ENCODE data around the gene ZDHHC11B. TPM values are rescaled to one million over a fixed set of nuclear protein-coding genes. Genes with fewer than 3 reads are reported as not detected.
"Not testable (repeated sequence)": the region's sequence is repeated elsewhere in the genome, so short reads cannot be mapped to it uniquely, and the experiment has no call there.

ZDHHC11B gene
- total RNA-seq, 1 donor from 2014 or later: 6.9 TPM

DNA sequence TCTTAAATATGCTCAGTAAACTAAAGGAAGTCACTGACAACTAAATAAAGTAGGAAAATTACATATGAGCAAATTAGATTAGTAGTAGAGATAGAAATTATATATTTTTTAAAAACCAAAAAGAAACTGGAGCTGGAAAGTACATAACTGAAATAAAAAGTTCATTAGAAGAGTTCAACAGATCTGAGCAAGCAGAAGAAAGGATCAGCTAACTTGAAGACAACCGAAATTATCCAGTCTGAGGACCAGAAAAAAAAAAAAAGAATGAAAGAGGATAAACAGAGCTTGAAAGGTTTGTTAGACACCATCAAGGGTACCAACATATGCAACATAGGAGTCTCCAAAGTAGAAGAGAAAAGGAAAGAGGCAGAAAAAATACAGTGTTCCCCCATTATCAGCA lies 65.2 kb downstream of the ZDHHC11B start:
- not testable (repeated sequence) for DNase-seq (ENCODE audit: low spot score)

DNA sequence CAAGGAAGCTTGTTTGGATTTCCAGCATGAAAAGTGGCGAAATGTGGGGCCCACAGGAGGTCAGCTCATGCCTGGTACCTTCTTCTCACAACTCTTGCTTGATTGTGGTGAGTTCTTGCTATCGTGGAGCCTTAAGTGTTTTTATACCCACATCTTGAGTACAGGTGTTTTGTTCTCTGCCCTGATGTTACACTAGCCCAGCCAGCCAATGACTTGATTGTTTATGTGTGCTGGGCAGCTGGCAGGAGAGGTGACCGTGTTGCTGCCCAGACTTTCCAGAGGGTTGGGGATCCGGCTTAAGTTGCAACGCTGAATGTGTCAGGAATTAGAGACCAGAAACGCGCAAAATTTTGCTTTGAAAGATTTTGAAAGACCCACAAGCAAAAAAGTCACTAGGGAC lies 67.4 kb downstream of the ZDHHC11B start:
- DNase-seq (ENCODE audit: low spot score): no peak

DNA sequence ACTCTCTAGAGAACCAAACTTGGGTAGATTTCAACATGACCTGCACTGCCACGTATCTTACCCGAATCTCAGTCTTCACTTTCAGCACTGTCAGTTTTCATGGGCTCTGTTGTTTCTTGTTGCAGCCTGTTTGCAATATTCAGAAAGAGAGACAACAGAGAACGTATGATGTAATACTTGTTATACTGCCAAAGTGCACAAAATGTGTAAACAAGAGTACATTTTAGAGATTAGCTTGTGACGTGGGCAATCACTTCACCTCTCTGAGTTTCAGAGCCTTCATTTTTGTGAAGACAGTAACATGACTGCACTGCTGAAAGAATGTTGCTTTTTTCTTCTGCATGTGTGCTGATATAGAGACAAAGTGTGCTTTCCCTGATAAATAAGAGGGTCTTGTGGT lies 67.8 kb downstream of the ZDHHC11B start:
- not testable (repeated sequence) for DNase-seq (ENCODE audit: low spot score)

DNA sequence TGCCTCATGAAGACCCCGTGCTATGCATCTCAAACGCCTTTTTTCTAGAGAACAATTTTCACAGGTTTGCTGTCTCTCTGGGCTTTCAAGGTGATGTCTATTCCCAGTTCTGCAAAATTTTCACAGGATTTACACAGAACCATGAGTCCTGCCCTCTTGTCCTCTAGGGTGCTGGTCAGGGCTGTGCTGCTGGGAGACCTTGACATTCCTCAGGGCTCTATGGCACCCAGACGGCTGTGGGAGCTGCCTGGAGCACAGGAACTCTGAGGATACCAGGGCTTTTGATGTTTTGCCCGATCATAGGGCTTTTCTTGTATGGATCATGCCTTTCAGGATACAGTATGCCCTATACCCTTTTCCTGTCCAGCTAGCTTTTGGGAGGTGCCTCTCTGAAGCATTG lies 68.9 kb downstream of the ZDHHC11B start:
- DNase-seq (ENCODE audit: low spot score): not testable (repeated sequence)

DNA sequence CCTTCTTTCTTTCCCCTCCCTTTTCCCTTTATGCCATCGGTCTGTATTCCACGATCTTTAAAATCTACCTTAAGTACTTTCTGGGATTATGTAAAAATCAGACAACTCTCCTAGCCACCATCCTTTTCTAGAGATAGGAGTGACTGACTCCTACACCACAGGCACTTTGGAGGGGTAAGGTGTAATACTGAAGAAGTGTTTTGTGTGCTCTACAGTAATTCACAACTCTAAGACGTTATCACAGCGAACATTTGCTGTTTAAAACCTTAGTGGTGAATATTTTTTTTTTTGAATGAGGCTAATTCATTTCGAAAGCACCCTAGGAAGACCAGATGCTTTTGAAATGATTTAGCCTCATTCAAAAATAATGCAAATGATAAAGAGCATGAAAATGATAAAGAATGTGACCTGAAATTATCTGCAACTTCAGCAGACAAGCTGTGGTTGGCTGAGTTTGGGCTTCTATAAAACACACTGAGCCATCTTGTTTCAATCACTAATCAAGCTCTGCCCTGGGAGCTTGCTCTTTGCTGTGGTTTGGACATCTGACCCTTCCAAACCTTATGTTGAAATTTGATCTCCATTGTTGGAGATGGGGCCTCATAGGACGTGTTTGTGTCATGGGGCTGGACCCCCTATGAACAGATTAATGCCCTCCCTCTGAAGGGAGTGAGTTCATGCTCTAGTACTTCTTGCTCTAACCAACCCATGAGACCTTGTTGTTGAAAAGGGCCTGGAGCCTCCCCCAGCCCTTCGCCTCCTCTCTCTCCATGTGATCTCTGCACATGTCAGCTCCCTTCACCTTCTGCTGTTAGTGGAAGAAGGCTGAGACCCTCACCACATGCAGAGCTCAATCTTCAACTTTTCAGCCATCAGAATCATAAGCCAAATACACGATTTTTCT lies 70.1 kb downstream of the ZDHHC11B start:
- DNase-seq (ENCODE audit: low spot score): not testable (repeated sequence)

DNA sequence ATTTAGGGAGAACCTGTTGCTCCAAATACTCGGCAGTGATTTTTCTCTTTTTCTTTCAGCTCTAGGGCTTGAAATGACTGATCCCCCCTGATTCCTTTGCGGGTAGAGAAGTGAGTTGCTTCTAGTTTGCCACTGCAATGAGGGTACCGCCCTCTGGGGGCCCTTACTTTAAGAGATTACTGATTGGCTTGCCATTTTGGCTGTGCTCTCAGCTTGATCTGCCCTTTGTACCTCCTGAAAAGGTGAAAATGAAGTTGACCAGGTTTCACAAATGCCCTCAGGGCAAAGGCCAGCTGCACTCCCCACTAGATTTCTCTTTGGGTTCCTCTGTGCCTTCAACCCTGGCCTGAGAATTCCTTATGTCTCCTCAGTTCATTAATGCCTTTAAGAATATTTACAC lies 70.8 kb downstream of the ZDHHC11B start:
- DNase-seq (ENCODE audit: low spot score): not testable (repeated sequence)

DNA sequence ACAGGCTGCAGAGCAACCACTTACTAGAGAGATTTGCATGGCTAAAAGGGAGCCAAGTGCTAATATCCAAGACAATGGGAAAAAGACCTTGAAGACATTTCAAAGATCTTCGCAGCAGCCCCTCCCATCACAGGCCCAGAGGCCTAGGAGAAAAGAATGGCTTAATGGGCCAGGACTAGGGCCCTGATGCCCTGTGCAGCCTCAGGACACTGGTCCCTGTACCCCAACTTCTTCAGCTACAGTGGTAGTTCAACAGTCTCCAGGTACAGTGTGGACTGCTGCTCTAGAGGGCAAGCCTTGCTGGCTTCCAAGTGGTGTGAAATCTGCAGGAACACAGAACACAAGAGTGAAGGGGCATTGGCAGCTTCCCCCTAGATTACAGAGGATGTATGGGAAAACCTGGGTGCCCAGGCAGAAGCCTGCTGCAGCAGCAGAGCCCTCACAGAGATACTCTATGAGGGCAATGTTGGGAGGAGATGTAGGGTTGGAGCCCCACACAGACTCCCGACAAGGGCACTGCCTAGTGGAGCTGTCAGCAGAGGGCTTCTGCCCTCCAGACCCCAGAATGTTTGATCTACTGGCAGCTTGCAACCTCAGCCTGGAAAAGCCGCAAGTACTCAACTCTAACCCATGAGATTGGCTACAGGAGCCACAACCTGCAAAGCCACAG lies 75.5 kb downstream of the ZDHHC11B start:
- not testable (repeated sequence) for DNase-seq (ENCODE audit: low spot score)

DNA sequence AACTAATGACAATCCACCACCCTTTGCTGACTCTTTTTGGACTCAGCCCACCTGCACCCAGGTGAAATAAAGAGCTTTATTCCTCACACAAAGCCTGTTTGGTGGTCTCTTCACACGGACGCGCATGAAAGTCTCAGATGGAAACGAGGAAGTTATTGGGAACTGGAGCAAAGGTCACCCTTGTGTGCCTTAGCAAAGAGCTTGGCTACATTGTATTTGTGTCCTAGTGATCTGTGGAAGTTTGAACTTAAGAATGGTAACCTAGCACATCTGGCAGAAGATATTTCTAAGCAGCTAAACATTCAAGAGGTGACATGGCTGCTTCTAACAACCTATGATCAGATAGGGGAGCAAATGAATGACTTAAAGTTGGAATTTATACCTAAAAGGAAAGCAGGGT lies 76.2 kb downstream of the ZDHHC11B start:
- not testable (repeated sequence) for DNase-seq (ENCODE audit: low spot score)

DNA sequence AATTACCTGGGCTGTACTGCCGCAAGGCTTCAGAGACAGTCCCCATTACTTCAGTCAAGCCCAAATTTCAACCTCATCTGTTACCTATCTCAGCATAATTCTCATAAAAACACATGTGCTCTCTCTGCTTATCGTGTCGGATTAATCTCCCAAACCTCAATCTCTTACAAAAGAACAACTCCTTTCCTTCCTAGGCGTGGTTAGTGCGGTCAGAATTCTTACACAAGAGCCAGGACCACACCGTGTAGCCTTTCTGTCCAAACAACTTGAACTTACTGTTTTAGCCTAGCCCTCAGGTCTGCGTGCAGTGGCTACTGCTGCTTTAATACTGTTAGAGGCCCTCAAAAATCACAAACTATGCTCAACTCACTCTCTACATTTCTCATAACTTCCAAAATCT lies 78.4 kb downstream of the ZDHHC11B start:
- DNase-seq (ENCODE audit: low spot score): not testable (repeated sequence)

DNA sequence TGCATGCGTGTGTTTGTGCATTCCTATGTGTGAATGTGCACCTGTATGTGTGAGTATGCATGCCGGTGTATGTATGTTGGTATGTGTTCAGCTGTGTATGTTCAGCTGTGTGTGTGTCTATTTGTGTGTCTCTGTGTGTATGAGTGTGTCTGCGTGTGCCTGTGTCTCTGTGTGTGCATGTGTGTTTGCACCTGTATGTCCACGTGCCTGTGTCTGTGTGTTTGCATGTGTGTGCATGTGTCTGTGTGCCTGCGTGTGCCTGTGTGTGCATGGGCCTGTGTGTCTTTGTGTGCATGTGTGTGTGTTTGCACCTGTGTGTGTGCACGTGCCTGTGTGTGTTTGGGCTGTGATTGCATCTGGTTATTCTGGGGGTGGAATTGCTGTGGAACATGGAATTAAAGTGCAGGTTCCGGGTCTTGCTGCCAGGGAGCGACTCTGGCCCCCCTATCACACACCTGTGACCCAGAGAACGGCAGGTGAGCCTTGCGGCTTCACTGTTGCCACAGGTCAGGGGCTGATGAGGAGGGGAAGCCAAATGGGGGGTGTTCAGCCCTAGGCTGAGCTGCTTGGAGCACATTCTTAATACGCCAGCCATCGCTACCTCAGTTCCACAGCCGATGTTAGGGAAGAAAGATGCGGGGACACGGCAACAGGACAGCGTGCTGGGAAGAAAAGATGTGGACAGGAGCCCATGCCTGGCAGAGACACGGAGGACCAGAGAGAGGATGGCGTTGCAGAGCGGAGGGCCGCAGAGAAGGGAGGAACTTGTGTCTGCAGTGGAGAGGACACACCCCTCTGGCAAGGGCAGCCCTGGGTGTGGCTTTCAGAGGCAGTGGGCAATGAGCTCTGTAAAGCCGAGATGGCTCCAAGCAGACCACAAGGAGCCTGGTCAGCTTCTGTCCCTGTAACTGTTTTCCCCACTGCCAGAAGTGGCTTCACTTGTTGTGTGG lies 87.5 kb downstream of the ZDHHC11B start:
- peak; percentile 92 for DNase-seq (ENCODE audit: low spot score)

DNA sequence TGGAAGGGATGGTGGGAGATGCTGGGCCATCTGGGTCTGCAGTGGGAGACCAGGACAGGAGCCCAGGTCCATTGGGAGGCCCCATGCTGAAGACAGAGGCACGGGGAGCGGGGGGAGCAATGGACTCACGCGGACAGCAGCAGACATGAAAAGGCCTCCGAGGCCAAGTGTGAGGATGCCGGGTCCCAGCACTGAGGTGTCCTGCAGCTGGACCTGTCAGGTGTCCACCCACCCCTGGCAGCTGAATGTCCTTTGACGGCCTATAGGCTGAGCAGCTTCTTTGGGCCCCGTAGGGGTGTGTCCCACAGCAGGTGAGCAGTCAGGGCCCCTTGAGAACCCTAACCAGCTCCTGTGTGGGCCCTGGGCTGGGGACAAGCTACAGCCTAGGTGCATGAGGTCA lies 88.3 kb downstream of the ZDHHC11B start:
- DNase-seq (ENCODE audit: low spot score): peak; percentile 89

DNA sequence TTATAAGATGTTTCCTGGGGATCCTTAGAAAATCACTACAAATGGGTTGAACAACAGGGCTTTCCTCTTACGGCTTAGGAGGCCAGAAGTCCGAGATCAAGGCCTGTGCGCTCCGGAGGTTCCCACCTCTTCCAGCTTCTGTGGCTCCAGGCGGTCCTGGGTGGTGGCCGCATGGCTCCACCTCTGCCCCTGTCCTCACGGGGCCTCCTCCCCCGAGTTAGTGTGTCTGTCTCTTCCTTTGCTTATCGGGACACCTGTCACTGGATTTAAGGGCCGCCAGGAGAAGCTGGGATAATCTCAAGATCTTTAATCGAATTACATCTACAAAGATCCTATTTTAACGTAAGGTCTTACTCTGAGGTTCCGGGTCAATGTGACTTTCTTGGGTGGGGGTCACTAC lies 89.1 kb downstream of the ZDHHC11B start:
- not testable (repeated sequence) for DNase-seq (ENCODE audit: low spot score)

DNA sequence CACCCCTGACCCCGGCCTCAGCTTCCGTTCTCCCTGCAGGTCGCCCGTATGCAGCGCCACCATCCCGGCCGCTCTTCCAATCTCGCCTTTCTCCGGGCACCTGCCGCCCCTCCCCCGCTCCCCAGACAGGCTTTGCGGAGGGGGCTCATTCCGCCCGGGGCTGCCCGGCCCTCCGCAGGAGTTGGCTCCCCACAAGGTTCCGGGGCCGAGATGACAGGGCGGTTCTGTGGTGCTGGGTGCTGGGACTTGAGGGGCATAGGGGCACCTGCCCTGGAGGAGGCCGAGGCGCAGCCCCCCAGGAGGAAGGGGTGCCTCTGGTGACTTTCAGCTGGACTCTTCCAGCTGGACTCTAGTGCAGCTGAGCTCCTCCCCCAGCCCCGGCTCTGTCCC lies 90.5 kb downstream of the ZDHHC11B start:
- peak; percentile 91 for DNase-seq (ENCODE audit: low spot score)

DNA sequence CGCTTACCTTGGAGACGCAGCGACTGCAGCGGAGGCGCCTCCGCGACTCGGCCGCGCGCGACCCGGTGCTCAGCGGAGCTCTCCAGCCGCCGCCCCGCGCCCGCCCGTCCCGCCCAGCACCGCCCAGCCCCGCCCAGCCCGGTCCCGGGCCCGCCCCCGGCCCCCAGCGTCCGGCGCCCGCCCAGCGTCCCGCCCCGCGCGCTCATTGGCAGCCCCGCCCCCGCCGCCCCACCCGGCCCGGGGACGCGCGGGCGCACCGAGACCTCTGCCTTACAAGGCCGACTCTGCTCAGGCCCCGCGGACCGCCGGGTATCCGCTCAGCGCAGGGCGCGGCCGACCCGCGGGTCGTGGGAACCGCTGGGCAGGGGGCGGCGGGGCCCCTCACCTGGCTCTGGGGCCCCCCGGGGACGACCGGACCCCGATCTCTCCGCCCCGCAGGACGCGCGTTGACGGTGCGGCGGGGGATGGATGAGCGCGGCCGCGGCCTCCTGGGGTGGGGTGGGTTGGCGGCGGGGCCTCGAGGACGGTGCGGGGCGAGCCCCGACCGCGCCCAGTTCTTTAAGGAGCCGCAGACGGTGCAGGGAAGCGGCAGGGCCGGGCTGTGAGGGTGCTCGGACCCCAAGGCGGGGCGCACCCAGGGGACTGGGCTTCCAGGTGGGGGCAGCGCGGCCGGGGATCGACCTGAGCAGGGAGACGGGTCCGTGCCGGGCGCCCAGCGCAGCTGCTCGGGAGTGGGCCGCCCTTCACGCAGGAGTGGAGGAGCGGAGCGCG lies 91.1 kb downstream of the ZDHHC11B start, which contains the start of gene TPPP:
Gene TPPP, minus strand, starts transcription at position 82 of the 771 bp plus-strand sequence. CDS start 15,292 bp downstream, outside the sequence.
- peak; percentile 100 for DNase-seq (ENCODE audit: low spot score)

DNA sequence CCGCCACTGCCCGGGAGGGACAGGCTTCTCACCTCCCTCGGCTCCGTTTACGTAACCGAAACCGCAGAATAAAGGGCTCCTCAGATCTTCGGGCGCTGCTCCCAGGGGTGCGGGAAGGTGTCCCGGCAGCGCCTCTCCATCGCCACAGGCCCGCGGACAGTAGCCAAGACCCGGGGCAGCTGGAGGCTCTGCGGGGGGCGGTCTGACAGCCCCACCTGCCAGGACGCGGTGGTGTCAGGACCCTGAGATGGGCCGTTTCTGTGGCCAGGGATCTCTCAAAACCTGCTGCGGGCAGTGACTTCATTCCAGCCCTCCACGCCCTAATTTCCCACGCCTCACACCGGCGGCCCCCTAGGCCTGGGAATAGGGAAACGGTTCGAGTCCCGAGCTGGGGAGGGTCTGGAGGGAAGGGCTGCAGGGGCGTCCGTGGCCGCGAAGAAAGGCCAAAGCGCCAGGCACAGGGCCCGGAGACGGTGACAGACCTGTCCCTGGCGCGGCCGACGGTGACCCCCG lies 91.9 kb downstream of the ZDHHC11B start:
- DNase-seq (ENCODE audit: low spot score): peak; percentile 89

DNA sequence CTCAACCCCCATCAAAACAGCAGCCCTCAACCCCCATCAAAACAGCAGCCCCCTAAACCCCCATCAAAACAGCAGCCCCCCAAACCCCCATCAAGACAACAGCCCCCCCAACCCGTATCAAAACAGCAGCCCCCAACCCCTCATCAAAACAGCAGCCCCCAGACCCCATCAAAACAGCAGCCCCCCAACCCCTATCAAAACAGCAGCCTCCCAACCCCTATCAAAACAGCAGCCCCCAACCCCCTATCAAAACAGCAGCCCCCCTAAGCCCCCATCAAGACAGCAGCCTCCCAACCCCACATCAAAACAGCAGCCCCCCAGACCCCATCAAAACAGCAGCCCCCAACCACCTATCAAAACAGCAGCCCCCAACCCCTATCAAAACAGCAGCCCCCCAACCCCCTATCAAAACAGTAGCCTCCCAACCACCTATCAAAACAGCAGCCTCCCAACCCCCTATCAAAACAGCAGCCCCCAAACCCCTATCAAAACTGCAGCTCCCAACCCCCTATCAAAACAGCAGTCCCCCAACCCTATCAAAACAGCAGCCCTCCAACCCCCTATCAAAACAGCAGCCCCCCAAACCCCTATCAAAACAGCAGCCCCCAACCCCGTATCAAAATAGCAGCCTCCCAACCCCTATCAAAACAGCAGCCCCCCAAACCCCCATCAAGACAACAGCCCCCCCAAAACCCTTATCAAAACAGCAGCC lies 92.6 kb downstream of the ZDHHC11B start:
- DNase-seq (ENCODE audit: low spot score): no peak

DNA sequence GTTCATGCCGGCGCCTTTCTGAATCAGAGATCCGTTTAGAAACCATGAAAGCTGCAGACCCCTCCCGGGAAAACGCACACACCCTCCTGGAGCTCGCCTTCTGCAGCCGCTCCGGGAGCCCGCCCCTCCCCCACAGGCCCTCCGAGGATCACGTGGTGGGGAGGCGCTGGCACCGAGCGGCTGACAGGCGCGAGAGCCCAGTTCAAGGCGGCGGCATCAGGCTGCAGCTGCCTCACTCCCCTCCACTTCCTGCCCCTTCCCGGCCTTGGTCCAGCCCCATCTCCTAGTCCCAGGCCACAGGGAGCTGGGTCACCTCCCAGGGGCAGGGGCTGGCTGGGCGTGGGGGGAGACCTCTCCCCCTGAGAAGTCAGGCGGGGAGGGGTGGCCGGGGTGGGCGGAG lies 93.5 kb downstream of the ZDHHC11B start:
- DNase-seq (ENCODE audit: low spot score): not testable (repeated sequence)

DNA sequence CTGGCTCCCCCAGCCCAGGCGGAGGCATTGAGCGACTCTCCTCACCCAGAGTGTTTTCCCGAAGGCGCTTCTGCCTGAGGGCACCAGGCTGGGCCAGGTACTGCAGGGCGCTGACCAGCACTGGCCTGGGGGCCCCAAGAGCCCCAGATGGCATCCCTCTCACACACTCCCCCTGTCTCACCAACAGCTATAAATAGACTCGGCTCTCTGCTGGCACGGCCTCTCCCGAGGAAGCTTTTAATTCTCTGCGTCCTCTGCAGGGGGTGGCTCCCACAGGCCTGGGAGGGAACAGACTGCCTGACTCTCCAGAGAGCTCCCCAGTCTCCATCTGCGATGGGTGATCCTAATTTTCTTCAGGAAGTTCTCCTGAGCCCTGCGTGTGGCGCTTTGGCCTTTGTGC lies 94.2 kb downstream of the ZDHHC11B start:
- DNase-seq (ENCODE audit: low spot score): not testable (repeated sequence)

DNA sequence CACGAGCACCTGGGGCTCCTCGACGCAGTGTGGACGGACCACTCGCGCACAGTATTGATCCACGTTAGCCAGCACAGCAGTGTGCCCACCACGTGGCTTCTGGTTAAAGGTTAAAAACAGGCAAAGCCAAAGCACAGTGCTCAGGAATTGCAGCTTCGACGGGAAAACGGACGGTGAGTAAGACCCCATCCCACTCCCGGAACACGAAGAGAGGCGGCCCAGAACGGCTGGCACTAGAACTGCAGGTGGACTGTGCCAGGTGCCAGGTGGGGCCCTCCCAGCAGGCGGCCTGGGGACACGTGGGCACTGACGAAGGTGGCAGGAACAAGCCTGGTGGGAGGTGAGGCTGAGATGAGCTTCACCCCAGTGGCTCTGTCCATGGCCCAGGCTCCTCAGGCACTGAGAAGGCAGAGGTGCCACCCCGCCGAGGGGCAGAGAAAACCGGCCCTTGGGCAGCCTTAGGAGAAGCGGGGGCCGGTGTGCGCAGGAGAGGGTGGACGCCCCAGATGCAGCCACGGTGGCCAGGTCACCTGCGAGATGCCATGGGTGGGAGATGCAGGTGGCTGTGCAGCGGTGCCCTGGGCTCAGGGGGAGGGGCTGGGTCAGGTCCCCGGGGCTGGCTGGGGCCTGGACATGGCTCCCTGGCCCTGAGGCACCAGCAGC lies 96.0 kb downstream of the ZDHHC11B start:
- DNase-seq (ENCODE audit: low spot score): peak; percentile 90
